ENCODE results near the gene TMCO2.

TMCO2 gene

GRCh38 chr1:40244138-40244744 is 3.5 kb upstream of the TMCO2 start:
- Histone ChIP-seq H3K4me3 (no peak overlapping the region), H3K27ac (no peak overlapping the region)
- DNase-seq (ENCODE audit: low spot score), result no peak
- no peak for TF ChIP-seq CTCF (IDR thresholded peaks at IDR 0.05)

GRCh38 chr1:40245686-40246085 is 2.1 kb upstream of the TMCO2 start:
- DNase-seq (ENCODE audit: low spot score), result no peak
- Histone ChIP-seq H3K27ac (no peak overlapping the region), H3K4me3 (no peak overlapping the region)
- no peak for TF ChIP-seq CTCF (IDR thresholded peaks at IDR 0.05)

GRCh38 chr1:40248412-40248811 is 675 bp downstream of the TMCO2 start:
- Histone ChIP-seq H3K27ac (no peak overlapping the region), H3K4me3 (no peak overlapping the region)
- DNase-seq (ENCODE audit: low spot score), result no peak
- TF ChIP-seq CTCF (IDR thresholded peaks at IDR 0.05), result no peak

DNA sequence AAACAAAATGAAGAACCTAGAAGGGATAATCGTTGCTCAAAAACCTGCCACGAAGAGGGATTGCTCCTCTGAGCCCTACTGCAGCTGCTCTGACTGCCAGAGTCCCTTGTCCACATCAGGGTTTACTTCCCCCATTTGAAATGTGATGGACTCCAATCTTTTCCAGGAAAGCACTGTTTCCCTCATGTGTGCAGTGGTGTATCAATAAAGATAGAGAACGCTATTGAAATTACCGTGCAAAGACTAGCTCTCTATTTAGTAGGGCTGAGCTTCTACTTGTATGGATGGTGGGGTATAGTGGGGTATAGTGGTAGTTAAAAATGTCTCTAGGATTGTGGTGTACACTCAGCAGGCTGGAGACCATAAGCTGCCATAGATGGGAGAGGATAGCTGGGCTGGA is 3.7 kb downstream of the TMCO2 start:
- no peak for DNase-seq (ENCODE audit: low spot score)
- no peak overlapping the region for H3K4me3 ChIP-seq
- TF ChIP-seq CTCF (IDR thresholded peaks at IDR 0.05), result no peak

DNA sequence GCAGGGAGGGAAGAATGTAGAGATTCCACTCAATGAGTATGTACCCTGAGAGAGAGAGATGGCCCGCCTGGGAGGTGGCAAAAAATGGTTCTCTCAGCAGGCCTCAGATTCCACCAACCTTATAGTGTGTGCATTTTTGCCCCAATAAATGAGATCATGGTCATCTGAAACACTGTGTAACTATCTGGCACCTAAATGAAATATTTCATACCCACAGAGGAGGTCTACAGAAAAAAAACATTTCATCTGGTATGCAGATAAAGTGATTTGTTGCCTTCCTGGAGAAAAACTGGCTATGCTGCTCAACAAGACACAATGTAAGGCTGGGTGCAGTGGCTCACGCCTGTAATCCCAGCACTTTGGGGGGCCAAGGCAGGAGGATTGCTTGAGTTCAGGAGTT is 4.9 kb downstream of the TMCO2 start:
- DNase-seq (ENCODE audit: low spot score), result no peak
- TF ChIP-seq CTCF (IDR thresholded peaks at IDR 0.05), result no peak
- H3K27ac ChIP-seq, result no peak overlapping the region
- no peak overlapping the region for H3K4me3 ChIP-seq

More for the DNA sequence above, 3.7 kb downstream of the TMCO2 start:
- H3K27ac ChIP-seq, result no peak overlapping the region

GRCh38 chr1:40255231-40255630 is 7.5 kb downstream of the TMCO2 start:
- no peak for DNase-seq (ENCODE audit: low spot score)
- Histone ChIP-seq H3K4me3 (no peak overlapping the region), H3K27ac (no peak overlapping the region)
- TF ChIP-seq CTCF (IDR thresholded peaks at IDR 0.05), result no peak

GRCh38 chr1:40256401-40257084 is 8.8 kb downstream of the TMCO2 start:
- DNase-seq (ENCODE audit: low spot score), result no peak
- TF ChIP-seq CTCF (IDR thresholded peaks at IDR 0.05), result no peak
- Histone ChIP-seq H3K4me3 (peak overlapping the region; percentile 92), H3K27ac (no peak overlapping the region)

Measured in coronary artery (tissue), 2 donors.